GM12872 (cell line): Measurements from ENCODE around the gene RERE.

Source experiments
- TF ChIP-seq, protein P1 (sequence below): IDR thresholded peaks from 3 replicates; pipeline ENCODE4 v1.5.1; 2011; ENCODE audit warnings: low read depth, mild to moderate bottlenecking, low read length, moderate library complexity; ENCODE audit not compliant: insufficient read depth

Gene RERE

DNA sequence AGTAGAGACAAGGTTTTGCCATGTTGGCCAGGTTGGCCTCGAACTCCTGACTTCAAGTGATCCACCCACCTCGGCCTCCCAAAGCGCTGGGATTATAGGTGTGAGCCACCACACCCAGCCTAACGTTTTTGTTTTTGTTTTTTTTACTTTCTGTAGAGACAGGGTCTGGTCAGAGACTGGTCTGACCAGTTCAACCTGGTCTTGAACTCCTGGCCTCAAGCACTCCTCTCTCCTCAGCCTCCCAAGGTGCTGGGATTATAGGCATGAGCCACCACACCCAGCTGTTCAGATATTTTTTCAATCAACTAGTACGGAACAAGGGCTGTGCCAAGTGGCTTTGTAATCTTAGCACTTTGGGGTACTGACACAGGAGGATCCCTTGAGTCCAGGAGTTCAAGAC is 209.5 kb downstream of the RERE start:
- TF ChIP-seq, protein P1, sequence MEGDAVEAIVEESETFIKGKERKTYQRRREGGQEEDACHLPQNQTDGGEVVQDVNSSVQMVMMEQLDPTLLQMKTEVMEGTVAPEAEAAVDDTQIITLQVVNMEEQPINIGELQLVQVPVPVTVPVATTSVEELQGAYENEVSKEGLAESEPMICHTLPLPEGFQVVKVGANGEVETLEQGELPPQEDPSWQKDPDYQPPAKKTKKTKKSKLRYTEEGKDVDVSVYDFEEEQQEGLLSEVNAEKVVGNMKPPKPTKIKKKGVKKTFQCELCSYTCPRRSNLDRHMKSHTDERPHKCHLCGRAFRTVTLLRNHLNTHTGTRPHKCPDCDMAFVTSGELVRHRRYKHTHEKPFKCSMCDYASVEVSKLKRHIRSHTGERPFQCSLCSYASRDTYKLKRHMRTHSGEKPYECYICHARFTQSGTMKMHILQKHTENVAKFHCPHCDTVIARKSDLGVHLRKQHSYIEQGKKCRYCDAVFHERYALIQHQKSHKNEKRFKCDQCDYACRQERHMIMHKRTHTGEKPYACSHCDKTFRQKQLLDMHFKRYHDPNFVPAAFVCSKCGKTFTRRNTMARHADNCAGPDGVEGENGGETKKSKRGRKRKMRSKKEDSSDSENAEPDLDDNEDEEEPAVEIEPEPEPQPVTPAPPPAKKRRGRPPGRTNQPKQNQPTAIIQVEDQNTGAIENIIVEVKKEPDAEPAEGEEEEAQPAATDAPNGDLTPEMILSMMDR, result no peak

DNA sequence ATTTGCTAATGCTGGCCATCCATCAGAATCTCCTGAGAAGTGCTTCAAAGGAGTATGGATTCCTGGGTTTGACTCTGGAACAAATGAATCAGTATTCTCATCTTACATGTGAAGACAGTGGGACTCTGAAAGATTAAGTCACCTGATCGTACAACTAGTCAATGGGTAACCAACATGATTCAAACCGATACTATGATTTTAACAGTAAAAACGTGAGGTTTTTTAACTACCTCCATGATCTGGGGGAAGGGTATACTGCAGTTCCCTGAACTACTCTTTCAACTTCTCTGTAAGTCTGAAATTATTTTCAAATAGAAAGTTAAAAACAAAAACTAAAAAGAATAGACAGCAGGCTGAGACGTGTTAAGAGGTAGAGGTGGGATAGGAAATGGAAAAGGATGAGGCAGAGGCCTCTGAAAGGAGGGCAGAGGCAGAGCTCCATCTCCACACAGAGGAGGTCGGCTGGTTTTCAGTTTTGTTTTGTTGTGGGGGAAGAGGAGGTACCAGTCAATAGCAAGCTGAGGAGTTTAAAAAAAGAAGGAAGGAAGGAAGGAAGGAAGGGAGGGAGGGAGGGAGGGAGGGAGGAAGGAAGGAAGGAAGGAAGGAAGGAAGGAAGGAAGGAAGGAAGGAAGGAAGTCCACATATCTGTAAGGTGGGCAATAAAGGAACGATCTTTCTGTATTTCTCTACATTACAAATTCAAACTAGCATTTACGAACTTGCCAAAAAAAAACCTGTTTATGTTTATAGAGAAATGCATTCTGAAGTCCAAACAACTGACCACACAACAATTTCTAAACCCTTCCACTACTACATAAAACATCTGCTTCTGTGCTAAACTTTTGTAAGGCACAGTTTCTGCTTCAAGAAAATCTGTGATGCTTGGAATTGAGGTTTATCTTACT is 213.1 kb downstream of the RERE start:
- TF ChIP-seq, protein P1, result no peak

- TF ChIP-seq, protein P1, result no peak
Measured at GRCh38 chr1:8603220-8603616, 214.2 kb downstream of the RERE start.

DNA sequence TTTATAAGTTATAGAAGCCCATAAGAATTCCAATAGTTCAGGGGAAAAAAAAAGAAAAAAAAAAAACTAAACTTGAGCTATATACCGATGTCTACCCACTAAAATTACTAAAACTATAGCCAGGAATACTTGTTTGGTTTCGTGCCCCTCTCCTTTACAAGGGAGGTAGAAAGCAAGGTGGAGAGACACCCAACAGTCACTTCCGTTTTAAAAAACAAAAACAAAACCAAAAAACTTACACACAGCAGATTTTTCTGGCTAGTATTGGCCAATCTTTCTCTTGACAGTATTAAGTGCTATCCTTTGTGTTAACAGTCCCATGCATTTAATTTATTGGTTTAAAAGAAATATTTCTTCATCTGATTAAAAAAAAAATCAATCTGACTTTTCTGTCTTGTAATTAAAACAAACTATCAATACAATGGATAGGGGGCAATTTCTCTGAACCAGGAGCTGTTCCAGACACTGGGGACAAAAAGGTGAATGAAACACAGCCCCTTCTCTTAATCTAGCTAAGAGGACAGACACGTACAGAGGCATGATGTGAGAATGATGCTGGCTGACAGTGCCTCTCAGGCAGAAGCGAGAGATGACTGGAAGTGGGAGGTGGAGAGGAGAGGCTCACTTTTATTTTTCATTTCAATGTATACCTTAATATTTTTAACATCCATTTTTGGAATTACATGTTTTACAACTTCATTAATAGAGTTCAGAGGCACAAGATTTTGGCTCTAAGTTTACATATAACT is 214.8 kb downstream of the RERE start:
- TF ChIP-seq, protein P1, result no peak

DNA sequence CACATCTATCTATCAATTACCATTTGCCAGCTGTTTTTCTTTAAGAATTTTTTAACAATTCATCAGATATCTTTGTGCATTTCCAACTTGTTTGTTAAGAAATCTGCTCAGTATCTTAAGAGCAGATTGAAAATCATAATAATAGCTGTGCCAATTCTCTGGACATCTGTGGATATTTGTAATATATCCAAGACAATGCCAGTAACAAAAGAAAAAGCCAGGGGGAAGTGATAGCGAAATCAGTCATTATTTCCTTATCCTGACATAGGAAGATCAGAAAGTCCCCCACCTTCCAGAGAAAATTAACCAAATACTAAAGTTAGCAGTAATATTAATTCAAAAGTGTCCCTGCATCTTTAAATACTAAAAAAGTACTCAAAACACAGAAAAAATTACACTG is 217.1 kb downstream of the RERE start:
- TF ChIP-seq, protein P1, result no peak

DNA sequence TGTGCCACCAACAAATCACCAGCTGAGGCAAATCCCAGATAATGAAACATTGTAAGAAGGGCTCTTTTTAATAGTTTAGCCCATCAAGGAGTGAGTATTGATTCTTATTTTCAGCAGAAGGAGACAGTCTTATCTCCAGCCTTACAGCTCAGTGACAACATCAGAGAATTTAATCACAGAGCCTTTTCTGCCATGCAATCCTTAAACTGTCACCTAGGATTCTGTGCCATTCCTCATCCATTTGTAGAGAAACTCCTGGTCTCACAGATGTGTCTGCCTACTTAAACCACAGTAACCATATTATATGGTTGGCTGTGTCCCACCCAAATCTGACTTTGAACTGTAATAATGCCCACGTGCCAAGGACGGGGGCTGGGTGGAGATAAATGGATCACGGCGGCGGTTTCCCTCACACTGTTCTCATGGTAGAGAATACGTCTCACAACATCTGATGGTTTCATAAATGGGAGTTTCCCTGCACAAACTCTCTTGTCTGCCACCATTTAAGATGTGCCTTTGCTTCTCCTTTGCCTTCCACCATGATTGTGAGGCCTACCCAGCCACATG is 217.7 kb downstream of the RERE start:
- TF ChIP-seq, protein P1, result no peak

DNA sequence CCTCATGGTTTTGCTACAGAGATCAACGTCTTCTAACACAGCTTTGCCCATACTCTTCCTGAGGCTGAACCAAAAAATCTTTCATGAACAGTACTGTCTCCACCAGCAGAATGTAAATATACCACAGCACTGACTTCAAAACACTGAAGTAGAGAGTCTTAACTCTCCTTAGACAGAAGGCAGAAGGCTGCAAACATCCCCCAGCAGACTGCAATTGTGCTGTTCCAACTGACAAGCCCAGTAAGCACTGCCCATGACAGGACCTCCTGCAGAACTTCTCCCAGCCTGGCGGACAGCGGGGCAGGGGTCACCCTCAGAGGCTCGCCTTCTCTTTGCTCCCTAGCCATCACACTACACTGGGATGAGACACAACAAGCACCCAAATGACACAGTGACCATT is 218.7 kb downstream of the RERE start:
- TF ChIP-seq, protein P1, result no peak
